Left cardiac atrium (tissue), 4 donors: Measurements from ENCODE around the gene NTN3. TPM values are rescaled to one million over a fixed set of nuclear protein-coding genes. Genes with fewer than 3 reads are reported as not detected.
A peak's percentile ranks its signal among the peaks of the same experiment; 100 is the strongest.
"Not testable (repeated sequence)": the region's sequence is repeated elsewhere in the genome, so short reads cannot be mapped to it uniquely, and the experiment has no call there.

Experiments used
- ATAC-seq, 2 donors: fragments of 200-7000 bp; cut with Tn5 transposase; one replicate each; pipeline ENCODE4 v1.9.1; 2020; ENCODE audit warnings: mild to moderate bottlenecking in 2 of 2, moderate library complexity in 2 of 2
- DNase-seq: peaks from one replicate; pipeline ENCODE4 v3.0.0-alpha.2; 2020
- intact Hi-C, 2 donors: fragments of 100-400 bp; cut with DNase I; formaldehyde crosslinking; loops; one replicate each; pipeline versions ENCODE4 v1.14.1 to v1.15.1; 2022 to 2023
- long read RNA-seq: library from polyadenylated mRNA; unstranded; transcript quantifications from one replicate; pipeline ENCODE4 v2.0.0, GENCODE V29; 2021
- total RNA-seq, 2 donors: library from RNA; stranded (reverse); fragmentation: NEBNext Ultra II Directional; extraction: Animal tissue kit (Norgen Biotek cat#: 25700); gene quantifications; one replicate each; pipeline ENCODE4 v1.2.1, GENCODE V29; 2021
- donor health status: DM: no; HTN: yes; CAD: no.
- donor health status: DM: no; HTN: yes; CAD: no; lungs with severe emphysema.
- donor health status: DM: yes; HTN: yes; CAD: no.
- donor health status: Dilated cardiomyopathy.

The NTN3 gene
- under 1 TPM; 0.39 to 0.65 TPM for total RNA-seq
- long read RNA-seq, result 0 reads

- ATAC-seq (peak in 1 of 2 donors; percentile 2), DNase-seq (no peak)
Observed at GRCh38 chr16:2471016-2471652, at the start of gene NTN3. Gene NTN3, plus strand, starts transcription at chr16:2471297. Its CDS starts 405 bp downstream, at chr16:2471702.

GRCh38 chr16:2422123-2422867 is 48.8 kb upstream of the NTN3 start:
- DNase-seq (no peak), ATAC-seq (peak in 1 of 2 donors; percentile 21)
- intact Hi-C loops, result loop anchor here (5.0 to 10.0 kb wide), 2 partner anchors 73 to 80 kb away; partner anchors contain the start of gene ABCA3 (in 1 of the 2)

More at GRCh38 chr16:2471016-2471652, at the start of gene NTN3:
- intact Hi-C loops, result no loop called here

DNA sequence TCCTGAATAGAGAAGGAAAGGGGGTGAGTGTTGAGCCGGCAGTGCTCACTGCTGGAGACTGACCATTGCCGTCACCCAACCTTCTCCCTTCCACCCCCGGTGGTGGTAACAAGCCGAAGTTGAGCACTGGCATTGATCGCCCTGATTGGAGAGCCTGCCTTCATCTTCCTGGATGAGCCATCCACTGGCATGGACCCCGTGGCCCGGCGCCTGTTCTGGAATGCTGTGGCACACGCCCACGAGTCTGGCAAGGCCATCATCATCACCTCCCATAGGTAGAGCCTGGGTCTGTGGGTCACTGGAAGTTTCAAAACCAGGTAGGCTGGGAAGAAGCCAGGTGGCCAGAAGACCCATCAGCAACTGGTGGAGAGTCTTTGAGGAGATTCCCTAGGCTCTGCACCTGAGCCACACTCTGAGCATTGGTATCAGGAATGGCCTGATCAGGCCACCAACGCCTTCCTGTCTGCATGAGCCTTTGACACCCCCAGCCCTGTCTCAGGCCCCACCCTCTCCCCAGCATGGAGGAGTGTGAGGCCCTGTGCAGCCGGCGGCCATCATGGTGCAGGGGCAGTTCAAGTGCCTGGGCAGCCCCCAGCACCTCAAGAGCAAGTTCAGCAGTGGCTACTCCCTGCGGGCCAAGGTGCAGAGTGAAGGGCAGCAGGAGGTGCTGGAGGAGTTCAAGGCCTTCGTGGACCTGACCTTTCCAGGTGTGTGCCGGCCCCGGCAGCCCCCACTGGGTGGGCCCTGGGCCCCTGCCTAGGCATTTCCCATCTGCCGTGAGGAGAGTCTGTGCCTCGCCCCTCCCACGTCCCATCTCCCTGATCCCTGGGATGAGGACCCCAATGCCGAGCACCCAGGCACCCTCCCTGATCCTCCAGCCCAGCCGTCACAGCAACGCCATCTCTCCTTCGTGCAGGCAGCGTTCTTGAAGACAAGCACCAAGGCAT is 46.8 kb upstream of the NTN3 start:
- intact Hi-C loops, result loop anchor here (5.0 to 10.0 kb wide), 2 partner anchors 70 to 82 kb away; partner anchors contain the start of gene ABCA3 (in 1 of the 2)
- ATAC-seq (no peak), DNase-seq (no peak)

GRCh38 chr16:2425008-2425518 is 46.0 kb upstream of the NTN3 start:
- intact Hi-C loops, result loop anchor here in 1 of 2 donors (10.0 kb wide), 1 partner anchor 70 kb away; no protein-coding TSS in a partner anchor
- DNase-seq, result no peak
- no peak for ATAC-seq

DNA sequence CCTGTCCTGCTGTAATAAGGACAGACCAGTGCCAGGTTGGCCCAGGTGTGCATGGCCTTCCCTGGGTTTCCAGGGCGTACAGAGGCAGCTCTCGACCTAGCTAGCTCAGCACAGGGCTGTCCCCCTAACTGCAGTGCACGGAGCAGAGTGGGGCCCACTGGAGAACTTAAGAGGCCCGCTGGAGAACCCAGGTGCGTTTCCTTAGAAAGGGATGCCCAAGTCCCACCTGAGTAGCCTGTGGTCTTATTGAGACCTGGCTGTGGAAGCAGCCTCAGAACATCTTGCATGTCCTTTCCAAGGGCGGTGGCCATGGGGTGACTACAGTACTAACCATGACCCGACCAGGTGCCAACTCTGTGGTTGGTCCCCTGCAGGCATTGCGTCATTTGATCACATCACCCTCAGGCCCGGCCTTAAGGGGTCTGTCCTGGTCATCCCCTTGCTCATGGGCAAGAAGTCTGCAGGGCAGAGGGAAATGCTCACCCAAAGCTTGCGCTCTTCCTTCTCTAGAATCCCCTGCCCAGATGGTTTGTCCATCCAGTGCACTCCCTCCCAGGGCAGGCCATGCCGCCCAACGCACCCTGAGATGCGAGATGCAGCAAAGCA is 45.2 kb upstream of the NTN3 start:
- no peak for ATAC-seq

GRCh38 chr16:2426941-2427361 is 44.1 kb upstream of the NTN3 start:
- intact Hi-C loops, result loop anchor here in 1 of 2 donors (10.0 kb wide), 1 partner anchor 68 kb away; no protein-coding TSS in a partner anchor
- ATAC-seq (no peak), DNase-seq (no peak)

More for the DNA sequence above, 45.2 kb upstream of the NTN3 start:
- no peak for DNase-seq
- intact Hi-C loops, result loop anchor here in 1 of 2 donors (10.0 kb wide), 1 partner anchor 69 kb away; no protein-coding TSS in a partner anchor

- no peak for ATAC-seq
- intact Hi-C loops, result loop anchor here in 1 of 2 donors (10.0 kb wide), 1 partner anchor 67 kb away; no protein-coding TSS in a partner anchor
- no peak for DNase-seq
Observed at GRCh38 chr16:2427526-2427925, 43.6 kb upstream of the NTN3 start.

GRCh38 chr16:2428051-2428783 is 42.9 kb upstream of the NTN3 start:
- peak; percentile 17 to 39 for ATAC-seq
- intact Hi-C loops, result loop anchor here in 1 of 2 donors (10.0 kb wide), 1 partner anchor 67 kb away; no protein-coding TSS in a partner anchor
- peak; percentile 43 for DNase-seq

- DNase-seq (no peak), ATAC-seq (peak; percentile 47 to 48)
- intact Hi-C loops, result loop anchor here in 1 of 2 donors (10.0 kb wide), 1 partner anchor 66 kb away; no protein-coding TSS in a partner anchor
Observed at GRCh38 chr16:2428784-2429033, 42.4 kb upstream of the NTN3 start.

DNA sequence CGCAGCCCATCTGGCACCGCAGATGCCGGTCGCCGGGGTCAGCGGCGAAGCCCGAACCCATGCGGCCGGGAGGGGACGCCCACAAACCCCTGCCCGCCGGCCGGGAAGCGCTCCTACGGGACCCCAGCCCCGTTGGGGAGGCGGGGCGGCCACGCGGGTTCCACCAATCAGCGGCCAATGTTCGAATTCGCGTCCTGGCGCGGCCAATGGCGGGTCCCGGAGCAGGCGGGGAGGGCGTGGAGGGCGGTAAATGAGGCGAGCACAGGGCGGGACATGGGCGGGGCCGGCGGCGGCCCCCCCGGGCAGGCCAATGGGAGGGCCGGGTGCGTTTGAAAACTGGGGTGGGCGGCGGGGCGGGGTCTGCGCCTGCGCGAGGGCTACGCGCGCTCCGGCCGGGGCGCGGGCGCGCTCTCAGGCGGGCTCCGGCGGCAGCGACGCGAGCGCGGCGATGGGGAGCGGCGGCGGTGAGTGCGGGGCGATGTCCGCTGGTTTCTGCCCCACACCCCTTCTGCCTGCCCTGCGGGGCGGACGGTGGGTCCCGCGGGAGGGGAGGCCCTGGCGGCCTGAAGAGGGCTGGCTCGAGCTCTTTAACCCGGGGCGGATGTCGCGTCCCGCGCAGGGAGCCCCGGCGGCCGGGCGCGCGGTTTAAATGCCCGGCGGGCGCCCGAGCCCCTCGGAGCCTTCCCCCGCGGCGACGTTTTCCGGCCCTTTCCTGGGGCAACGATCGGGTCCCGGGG is 41.9 kb upstream of the NTN3 start, which contains the start of gene CCNF:
Gene CCNF (plus strand): TSS at position 414 of the 737 bp plus-strand sequence. CDS start 35 bp downstream, at position 449.
- intact Hi-C loops, result loop anchor here in 1 of 2 donors (10.0 kb wide), 1 partner anchor 66 kb away; no protein-coding TSS in a partner anchor
- ATAC-seq, result peak; percentile 99
- peak; percentile 98 for DNase-seq

- intact Hi-C loops, result loop anchor here in 1 of 2 donors (10.0 kb wide), 1 partner anchor 65 kb away; no protein-coding TSS in a partner anchor
- peak; percentile 7 to 16 for ATAC-seq
Observed at GRCh38 chr16:2429771-2430663, 41.1 kb upstream of the NTN3 start.

GRCh38 chr16:2432286-2432685 is 38.8 kb upstream of the NTN3 start:
- intact Hi-C loops, result no loop called here
- DNase-seq (no peak), ATAC-seq (no peak)

More at GRCh38 chr16:2429771-2430663, 41.1 kb upstream of the NTN3 start:
- DNase-seq, result no peak

GRCh38 chr16:2432801-2433505 is 38.1 kb upstream of the NTN3 start:
- intact Hi-C loops, result no loop called here
- no peak for ATAC-seq
- no peak for DNase-seq

GRCh38 chr16:2435236-2435635 is 35.9 kb upstream of the NTN3 start:
- intact Hi-C loops, DNase-seq, ATAC-seq: not testable (repeated sequence)

DNA sequence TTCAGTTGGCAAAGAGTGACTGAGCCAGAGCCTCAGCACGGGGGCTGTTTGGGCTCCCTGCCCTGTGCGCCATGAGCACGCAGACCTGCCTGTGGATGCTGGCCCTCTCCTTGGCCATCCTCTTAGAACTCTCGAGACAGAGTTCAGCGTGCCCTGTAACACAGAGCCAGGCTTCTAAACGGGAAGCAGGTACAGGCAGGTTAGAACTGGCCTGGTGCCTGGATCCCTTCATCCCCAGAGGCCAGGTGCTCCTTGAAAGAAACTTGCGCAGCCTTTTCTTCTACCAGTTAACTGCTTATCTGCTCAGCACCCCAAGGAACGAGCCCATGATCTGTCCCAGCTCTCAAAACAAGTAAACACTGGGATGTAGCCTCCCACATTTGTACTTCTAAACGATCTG is 35.0 kb upstream of the NTN3 start:
- no peak for ATAC-seq
- no peak for DNase-seq
- intact Hi-C loops, result no loop called here
